ENCODE data around the gene NEGR1. TPM values are rescaled to one million over a fixed set of nuclear protein-coding genes. Genes with fewer than 3 reads are reported as not detected.

The NEGR1 gene
- total RNA-seq, 1 experiment from 2014 or later: 0.05 TPM

- Histone ChIP-seq H3K4me2 (ENCODE audit: low read length) (no peak overlapping the region), H3K4me3 (replicated peaks in 1 of 2; ENCODE audit: low read depth in 1 of 2, low read length in 2 of 2) (no peak overlapping the region)
These were observed 864.9 kb downstream of the NEGR1 start for GRCh38 chr1:71417421-71417820.

More at GRCh38 chr1:71417421-71417820, 864.9 kb downstream of the NEGR1 start:
- Histone ChIP-seq H3K4me1 (ENCODE audit: control insufficient read depth in 1 of 2, insufficient read depth in 2 of 2, low read length in 2 of 2) (no peaks in the 10 kb centered on the region), H3K27me3 (ENCODE audit: insufficient read depth, low read length) (no peaks in the 10 kb centered on the region), H3K9me3 (ENCODE audit: control insufficient read depth in 1 of 2, insufficient read depth in 1 of 2, low read depth in 1 of 2, low read length in 2 of 2) (peaks cover 0 to 18% of the 10 kb centered on the region in 2 experiments; a peak in 2 of 4 replicates), H3K9me2 (ENCODE audit: insufficient read depth) (no peaks in the 10 kb centered on the region), H3K27ac (ENCODE audit: low read depth, low read length) (no peak overlapping the region), H4K20me1 (ENCODE audit: insufficient read depth) (no peaks in the 10 kb centered on the region), H3K9ac (ENCODE audit: low read length) (no peak overlapping the region), H3K79me2 (ENCODE audit: insufficient read depth, low read length) (no peaks in the 10 kb centered on the region), H3K36me3 (ENCODE audit: control insufficient read depth in 1 of 2, insufficient read depth in 2 of 2, low read length in 2 of 2) (no peaks in the 10 kb centered on the region), H2AFZ (ENCODE audit: low read depth, low read length, poor library complexity, severe bottlenecking) (no peak overlapping the region)
- DNase-seq (ENCODE audit: low read depth, low spot score): no peak
- ChIA-PET RAD21 (ENCODE audit: low non-redundant PET in 1 of 2, low total read pairs in 2 of 2, uncharacterized antibody in 2 of 2, unreplicated experiment in 2 of 2) (no interaction called here), CTCF (no interaction called here), POLR2A (no interaction called here)
- no peak for ATAC-seq
- intact Hi-C loops (cut with micrococcal nuclease): no loop called here
- no peak for TF ChIP-seq REST (IDR thresholded peaks at IDR 0.05; ENCODE audit: low read depth)
- no peak for TF ChIP-seq TCF7L2 (IDR thresholded peaks at IDR 0.05; ENCODE audit: borderline replicate concordance, extremely low read depth, insufficient read depth, insufficient read length)
- TF ChIP-seq FOSL1 (IDR thresholded peaks at IDR 0.05; ENCODE audit: low read depth): no peak
- no peak for TF ChIP-seq EGR1 (IDR thresholded peaks at IDR 0.05; ENCODE audit: low read depth)
- no peak for TF ChIP-seq ZNF274 (IDR thresholded peaks at IDR 0.05; ENCODE audit: low read depth, low read length)
- TF ChIP-seq YY1 (IDR thresholded peaks at IDR 0.05; ENCODE audit: extremely low read depth, insufficient replicate concordance, low read depth, low read length): no peak
- no peak for TF ChIP-seq CEBPB (IDR thresholded peaks at IDR 0.05; ENCODE audit: low read depth)
- TF ChIP-seq CBX3 (IDR thresholded peaks at IDR 0.05; ENCODE audit: low read depth): no peak
- no peak for TF ChIP-seq POLR2AphosphoS5 (IDR thresholded peaks at IDR 0.05; ENCODE audit: low read depth, low read length)
- TF ChIP-seq ELF1 (IDR thresholded peaks at IDR 0.05; ENCODE audit: borderline replicate concordance, low read depth): no peak
- no peak for TF ChIP-seq RAD21 (IDR thresholded peaks at IDR 0.05; ENCODE audit: low read depth)
- TF ChIP-seq SRF (IDR thresholded peaks at IDR 0.05; ENCODE audit: low read depth): no peak
- TF ChIP-seq ZBTB33 (IDR thresholded peaks at IDR 0.05; ENCODE audit: extremely low read depth, insufficient replicate concordance, low read length): no peak
- TF ChIP-seq SIN3A (IDR thresholded peaks at IDR 0.05; ENCODE audit: low read depth): no peak
- no TSS peak for BruUV-seq (replicated peaks)
